HEK293T (cell line): ENCODE results near the gene IGLL1.
A peak's percentile ranks its signal among the peaks of the same experiment; 100 is the strongest.
"Not testable (repeated sequence)": the region's sequence is repeated elsewhere in the genome, so short reads cannot be mapped to it uniquely, and the experiment has no call there.

Experiments
- CTCF ChIA-PET: fragments of 350-600 bp; formaldehyde crosslinking; extraction: SDS; loops from one replicate; lab custom pipeline; 2021; ENCODE audit warnings: antibody characterized with exemption, inconsistent platforms; lab: Yijun Ruan, JAX
- POLR2A ChIA-PET: fragments of 350-600 bp; formaldehyde crosslinking; extraction: SDS; loops from one replicate; lab custom pipeline; 2020; ENCODE audit warnings: antibody characterized with exemption, inconsistent platforms; lab: Yijun Ruan, JAX
- DNase-seq: peaks from one replicate; pipeline ENCODE4 v3.0.0; 2012; ENCODE audit warnings: mixed read lengths; ENCODE audit errors: extremely low spot score
- ARNT ChIP-seq: fragments of 450-650 bp; IDR thresholded peaks from 2 replicates; pipeline ENCODE4 v1.6.1; 2017; ENCODE audit warnings: mild to moderate bottlenecking
- BHLHE40 ChIP-seq: fragments of 450-650 bp; IDR thresholded peaks from 2 replicates; pipeline ENCODE4 v1.6.1; 2016; ENCODE audit warnings: mild to moderate bottlenecking, moderate library complexity, borderline replicate concordance
- CTBP1 ChIP-seq: fragments of 450-650 bp; IDR thresholded peaks from 2 replicates; pipeline ENCODE4 v1.6.1; 2016; ENCODE audit warnings: borderline replicate concordance
- ELF4 ChIP-seq: fragments of 450-650 bp; IDR thresholded peaks from 2 replicates; pipeline ENCODE4 v1.6.1; 2017; ENCODE audit warnings: antibody characterized with exemption
- FOXA1 ChIP-seq: fragments of 450-650 bp; IDR thresholded peaks from 2 replicates; pipeline ENCODE4 v1.6.1; 2016; ENCODE audit warnings: mild to moderate bottlenecking
- FOXK2 ChIP-seq: fragments of 450-650 bp; IDR thresholded peaks from 2 replicates; pipeline ENCODE4 v1.6.1; 2016; ENCODE audit warnings: mild to moderate bottlenecking
- FOXM1 ChIP-seq: fragments of 450-650 bp; IDR thresholded peaks from 2 replicates; pipeline ENCODE4 v1.6.1; 2017; ENCODE audit warnings: mild to moderate bottlenecking, borderline replicate concordance
- HDGF ChIP-seq: fragments of 450-650 bp; IDR thresholded peaks from 2 replicates; pipeline ENCODE4 v1.6.1; 2017; ENCODE audit warnings: antibody characterized with exemption, borderline replicate concordance
- L3MBTL2 ChIP-seq: fragments of 450-650 bp; conservative IDR thresholded peaks from 2 replicates; pipeline ENCODE4 v1.6.1; 2016; ENCODE audit warnings: mild to moderate bottlenecking
- LEF1 ChIP-seq: fragments of 450-650 bp; IDR thresholded peaks from 2 replicates; pipeline ENCODE4 v1.6.1; 2017; ENCODE audit warnings: mild to moderate bottlenecking, borderline replicate concordance
- NFRKB ChIP-seq: fragments of 450-650 bp; IDR thresholded peaks from 2 replicates; pipeline ENCODE4 v1.6.1; 2016; ENCODE audit warnings: mild to moderate bottlenecking, moderate library complexity
- PKNOX1 ChIP-seq: fragments of 450-650 bp; IDR thresholded peaks from 2 replicates; pipeline ENCODE4 v1.6.1; 2016
- SP1 ChIP-seq: fragments of 450-650 bp; IDR thresholded peaks from 2 replicates; pipeline ENCODE4 v1.6.1; 2017
- SUZ12 ChIP-seq: fragments of 450-650 bp; IDR thresholded peaks from 2 replicates; pipeline ENCODE4 v1.6.1; 2016; ENCODE audit warnings: mild to moderate bottlenecking
- TARDBP ChIP-seq: fragments of 450-650 bp; IDR thresholded peaks from 2 replicates; pipeline ENCODE4 v1.6.1; 2016
- ZNF384 ChIP-seq: fragments of 450-650 bp; IDR thresholded peaks from 2 replicates; pipeline ENCODE4 v1.6.1; 2016

The IGLL1 gene

GRCh38 chr22:23579870-23580575, at the start of gene IGLL1:
Gene IGLL1, minus strand, starts transcription at chr22:23580290. Its CDS starts 100 bp downstream, at chr22:23580190.
- TF ChIP-seq FOXM1: no peak
- no peak for TF ChIP-seq PKNOX1
- TF ChIP-seq ARNT: no peak
- TF ChIP-seq ZNF384: no peak
- no peak for TF ChIP-seq SP1
- ChIA-PET CTCF (interaction anchor here (3.2 kb wide), 1 partner anchor 11 kb away, joined by 12 read pairs; no protein-coding TSS in a partner anchor), POLR2A (no interaction called here)
- DNase-seq: no peak

- not testable (repeated sequence) for DNase-seq
- POLR2A ChIA-PET: interaction anchor here (1.0 kb wide), 1 partner anchor 122 kb away, joined by 3 read pairs; the partner anchor contains the start of gene ZNF70
- CTCF ChIA-PET: interaction anchor here (0.6 to 1.9 kb wide), 2 partner anchors 23 to 222 kb away, joined by 3 to 4 read pairs; no protein-coding TSS in a partner anchor
Measured at GRCh38 chr22:23628056-23628743, 48.1 kb upstream of the IGLL1 start.

- DNase-seq: peak; percentile 52
- CTCF ChIA-PET: interaction anchor here (0.6 to 1.9 kb wide), 2 partner anchors 24 to 223 kb away, joined by 3 to 4 read pairs; no protein-coding TSS in a partner anchor
- POLR2A ChIA-PET: interaction anchor here (0.7 to 1.0 kb wide), 2 partner anchors 9 to 123 kb away, joined by 3 read pairs; partner anchors contain the start of gene ZNF70
Measured at GRCh38 chr22:23627401-23628055, 47.4 kb upstream of the IGLL1 start.

- no peak for DNase-seq
Measured at GRCh38 chr22:23626286-23626975, 46.3 kb upstream of the IGLL1 start.

GRCh38 chr22:23622634-23623033, 42.5 kb upstream of the IGLL1 start:
- TF ChIP-seq LEF1 (no peak), ZNF384 (no peak), FOXK2 (no peak), PKNOX1 (no peak; the same call in 1 of the 2 replicates), L3MBTL2 (no peak), NFRKB (no peak), ELF4 (no peak), SP1 (no peak), FOXM1 (no peak), CTBP1 (no peak), HDGF (no peak), BHLHE40 (no peak), TARDBP (no peak), ARNT (no peak), FOXA1 (no peak), SUZ12 (no peak)
- DNase-seq: peak; percentile 42
- CTCF ChIA-PET: interaction anchor here (0.6 kb wide), 1 partner anchor 264 kb away, joined by 3 read pairs; no protein-coding TSS in a partner anchor
- POLR2A ChIA-PET: no interaction called here

More at GRCh38 chr22:23626286-23626975, 46.3 kb upstream of the IGLL1 start:
- no peak for TF ChIP-seq TARDBP
- no peak for TF ChIP-seq SP1
- TF ChIP-seq NFRKB: no peak
- TF ChIP-seq ELF4: no peak
- TF ChIP-seq ZNF384: no peak
- TF ChIP-seq LEF1: no peak
- TF ChIP-seq HDGF: no peak
- no peak for TF ChIP-seq PKNOX1
- TF ChIP-seq FOXM1: no peak
- no peak for TF ChIP-seq CTBP1
- no peak for TF ChIP-seq L3MBTL2
- no peak for TF ChIP-seq FOXK2
- no peak for TF ChIP-seq ARNT
- no peak for TF ChIP-seq SUZ12
- no peak for TF ChIP-seq BHLHE40
- no peak for TF ChIP-seq FOXA1
- CTCF ChIA-PET: no interaction called here
- POLR2A ChIA-PET: no interaction called here

GRCh38 chr22:23621916-23622315, 41.8 kb upstream of the IGLL1 start:
- POLR2A ChIA-PET, CTCF ChIA-PET, DNase-seq: not testable (repeated sequence)
